NCI-H82 (cell line): Measurements from ENCODE around the gene BBS2.

Source experiments
- DNase-seq: peaks from one replicate; lab custom pipeline; 2025; lab: John Stamatoyannopoulos, UW

The BBS2 gene

GRCh38 chr16:56519459-56520250, at the start of gene BBS2:
BBS2 (minus strand) TSS chr16:56520024; CDS start chr16:56519862, 162 bp downstream.
- peak; percentile 85 for DNase-seq

DNA sequence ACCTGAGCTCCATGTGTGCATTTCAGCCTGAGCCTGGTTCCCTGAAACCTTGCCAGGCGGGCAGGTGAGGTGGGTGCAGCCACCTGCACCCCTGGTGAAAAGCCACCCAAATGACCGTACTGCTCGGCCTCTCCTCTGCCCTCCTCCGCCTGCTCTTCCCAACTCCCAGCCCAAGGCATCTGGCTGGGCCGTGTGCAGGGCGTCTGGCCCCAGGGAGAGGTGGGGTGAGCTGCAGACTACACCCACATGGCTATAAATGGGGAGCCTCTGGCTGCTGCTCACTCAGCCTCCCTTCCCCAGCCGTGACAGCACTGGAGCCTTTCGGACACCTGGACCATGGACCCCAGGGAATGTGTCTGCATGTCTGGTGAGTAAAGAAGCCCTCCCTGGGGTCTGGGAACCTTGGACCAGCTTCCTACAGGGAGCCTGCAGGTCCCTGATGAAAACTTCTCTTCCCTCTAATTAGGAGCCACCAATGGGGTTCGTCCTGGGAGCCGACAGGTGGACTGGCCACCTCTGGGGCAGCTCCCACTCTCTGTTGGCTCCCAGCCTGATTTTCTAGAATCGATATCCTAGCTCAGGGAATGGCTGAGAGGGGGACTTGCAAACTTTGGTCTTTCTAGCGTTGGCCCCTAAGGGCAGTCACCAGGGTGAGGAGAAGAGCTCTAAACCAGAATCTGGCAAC, 45.1 kb upstream of the BBS2 start, which contains the start of gene MT4:
MT4 (plus strand) TSS at position 281 of the 685 bp plus-strand sequence; CDS start at position 337, 56 bp downstream.
- no peak for DNase-seq

DNA sequence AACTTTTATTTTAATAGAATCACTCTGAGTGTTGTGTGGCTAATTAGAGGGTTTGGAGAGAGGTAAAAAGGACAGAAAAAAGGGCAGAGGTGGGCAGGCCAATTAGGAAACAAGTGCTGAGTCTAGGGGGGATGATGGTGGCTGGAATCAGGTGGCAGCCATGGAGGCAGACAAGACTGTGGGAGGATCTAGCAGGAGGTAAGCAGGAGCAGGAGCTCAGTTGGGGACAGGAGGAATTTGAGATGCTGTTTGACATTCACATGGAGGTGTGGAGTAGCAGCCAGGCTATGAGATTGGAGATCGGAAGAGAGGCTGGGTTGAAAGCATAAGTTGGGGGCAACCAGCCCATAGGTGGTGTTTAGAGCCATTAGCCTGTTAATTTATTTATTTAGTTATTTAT, 41.3 kb upstream of the BBS2 start:
- DNase-seq: no peak

- no peak for DNase-seq
These were observed 40.6 kb upstream of the BBS2 start for GRCh38 chr16:56560447-56560846.

- DNase-seq: no peak
These were observed 39.3 kb upstream of the BBS2 start for GRCh38 chr16:56559109-56559508.

GRCh38 chr16:56558024-56558747, 38.4 kb upstream of the BBS2 start:
- peak; percentile 8 for DNase-seq

DNA sequence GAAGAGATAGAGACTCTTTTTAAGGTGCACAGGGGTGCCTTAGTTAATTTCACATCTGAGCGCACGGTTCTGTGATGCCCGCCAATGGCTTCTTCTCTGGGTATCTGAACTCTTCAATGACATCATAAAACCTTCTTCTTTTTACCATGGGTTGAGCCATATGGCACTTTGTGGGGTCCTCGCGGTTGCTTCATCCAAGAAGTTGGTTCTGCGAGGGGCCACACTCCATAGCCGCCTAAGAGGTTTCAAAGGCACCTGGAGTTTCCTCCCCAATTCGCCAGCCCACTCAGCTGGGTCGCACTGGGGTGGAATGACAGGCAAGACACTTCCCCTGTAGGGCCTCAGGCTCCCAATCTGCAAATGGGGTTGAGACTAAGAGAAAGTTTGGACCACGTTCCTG, 34.6 kb upstream of the BBS2 start:
- DNase-seq: no peak

DNA sequence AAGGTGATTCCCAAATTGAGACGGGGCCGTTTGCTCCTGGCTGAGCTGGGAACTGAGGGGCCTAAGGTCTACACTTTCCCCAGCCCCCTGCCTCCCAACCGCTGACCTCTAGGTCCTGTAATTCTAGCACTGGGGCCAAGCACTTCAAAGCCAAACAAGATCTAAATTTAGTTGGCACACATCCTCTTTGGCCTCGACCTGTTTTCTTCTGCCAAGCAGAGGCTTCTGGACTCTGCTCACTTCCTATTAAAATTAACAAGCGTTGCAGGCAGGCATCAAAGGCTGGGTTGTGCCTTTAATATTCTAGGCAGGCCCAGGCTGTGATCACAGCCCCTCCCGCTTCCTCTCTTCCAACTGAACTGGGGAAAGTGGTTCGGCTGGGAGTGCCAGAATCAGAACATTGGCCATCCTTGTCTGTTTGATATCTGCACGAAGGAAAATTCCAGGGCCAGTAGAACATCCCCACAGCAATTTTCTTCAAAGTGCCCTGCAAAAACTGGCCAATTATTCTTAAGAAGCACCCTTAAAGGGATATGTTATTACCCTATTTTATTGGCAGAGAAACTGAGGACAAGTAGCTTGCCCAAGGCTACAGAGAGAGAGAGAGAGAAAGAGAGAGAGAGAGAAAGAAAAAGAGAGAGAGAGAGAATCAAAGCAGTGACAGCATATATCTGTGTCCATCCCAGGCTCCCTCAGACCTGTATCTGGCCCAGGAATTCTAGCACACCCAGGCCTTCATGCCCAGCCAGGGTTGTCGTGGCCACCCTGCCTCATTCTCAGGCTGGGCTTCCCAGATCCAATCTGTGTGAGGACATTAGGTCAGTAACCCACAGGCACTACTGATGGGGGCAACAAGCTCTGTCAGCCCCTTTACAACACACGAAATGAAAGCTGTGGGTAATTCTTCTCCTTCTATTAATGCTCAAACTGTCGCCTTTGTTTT, 32.2 kb upstream of the BBS2 start:
- no peak for DNase-seq

DNA sequence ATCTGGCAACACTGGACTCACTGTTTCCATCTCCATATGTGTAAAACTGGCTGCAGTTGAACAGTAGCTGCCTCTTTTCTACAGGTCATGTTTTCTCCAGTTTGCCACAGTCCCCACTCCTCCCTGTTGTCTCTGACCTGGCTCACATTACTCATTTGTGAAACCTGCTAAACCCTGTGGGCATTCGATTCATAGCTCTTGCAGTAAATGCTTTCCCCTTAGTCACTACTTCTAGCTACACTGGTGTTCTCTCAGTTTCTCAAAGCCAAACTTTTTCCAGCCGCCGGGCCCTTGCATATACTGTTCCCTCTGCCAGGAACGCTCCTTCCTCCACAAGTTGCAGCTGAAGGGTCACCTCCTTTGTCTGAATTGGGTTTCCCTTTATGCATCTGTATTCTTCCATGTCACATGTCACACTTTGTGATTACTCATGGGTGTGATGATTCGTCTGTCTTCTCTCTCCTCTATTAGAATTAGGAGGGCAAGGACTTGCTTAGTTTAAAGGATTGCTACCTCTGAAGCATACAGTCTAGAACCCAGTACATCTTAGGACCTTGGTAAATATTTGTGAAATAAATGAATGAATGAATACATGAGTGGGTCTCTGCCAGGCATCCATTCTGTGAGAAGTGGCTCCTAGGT, 30.0 kb upstream of the BBS2 start:
- no peak for DNase-seq

GRCh38 chr16:56549161-56549560, 29.3 kb upstream of the BBS2 start:
- DNase-seq: peak; percentile 2

DNA sequence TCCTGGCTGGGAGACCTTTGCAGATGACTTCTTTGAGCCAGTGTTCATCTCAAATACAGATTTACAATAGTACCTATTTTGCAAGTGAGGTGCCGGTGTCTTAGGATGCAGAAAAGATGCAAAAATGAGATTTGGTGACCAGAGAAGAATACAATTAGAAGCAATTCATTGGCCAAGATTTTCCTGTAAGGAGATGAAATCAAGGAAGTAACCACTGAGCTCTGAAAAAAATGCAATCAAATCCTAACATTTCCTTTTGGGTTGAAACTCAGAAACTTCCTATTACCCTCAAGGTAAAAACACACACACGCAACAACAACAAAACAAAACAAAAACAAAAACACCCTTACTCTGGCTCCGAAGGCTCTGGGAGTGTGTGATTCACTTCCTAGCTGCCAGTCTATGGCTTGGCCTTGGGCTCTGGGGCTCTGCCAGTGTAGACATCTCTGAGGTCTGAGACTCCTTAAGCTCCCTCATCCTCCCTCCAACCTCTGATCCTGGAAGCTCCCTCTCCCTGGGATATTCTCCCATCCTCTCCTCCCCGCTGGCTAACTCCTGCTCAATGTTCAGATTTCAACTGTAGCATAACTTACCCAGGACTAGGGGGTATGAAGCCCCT, 28.2 kb upstream of the BBS2 start:
- peak; percentile 1 for DNase-seq

- no peak for DNase-seq
These were observed 27.5 kb upstream of the BBS2 start for GRCh38 chr16:56547120-56547948.

GRCh38 chr16:56542039-56542438, 22.2 kb upstream of the BBS2 start:
- no peak for DNase-seq

DNA sequence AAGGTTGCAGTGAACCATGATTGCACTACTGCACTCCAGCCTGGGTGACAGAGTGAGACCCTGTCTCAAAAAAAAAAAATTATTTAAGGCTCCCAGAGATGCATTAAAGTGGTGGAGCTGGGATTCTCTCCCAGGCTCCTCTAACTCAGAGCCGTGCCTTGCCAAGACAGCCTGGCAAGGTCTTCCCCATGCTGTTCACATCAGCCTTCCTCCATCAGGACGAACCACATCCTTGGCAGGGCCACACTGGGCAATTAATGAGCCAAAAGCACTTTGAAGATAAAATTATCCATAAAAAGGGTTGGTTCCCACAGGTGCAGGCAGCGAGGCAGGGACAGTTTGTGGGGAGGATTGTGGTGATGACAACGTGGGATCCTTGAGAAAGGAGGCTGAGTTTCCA, 19.8 kb upstream of the BBS2 start:
- no peak for DNase-seq

DNA sequence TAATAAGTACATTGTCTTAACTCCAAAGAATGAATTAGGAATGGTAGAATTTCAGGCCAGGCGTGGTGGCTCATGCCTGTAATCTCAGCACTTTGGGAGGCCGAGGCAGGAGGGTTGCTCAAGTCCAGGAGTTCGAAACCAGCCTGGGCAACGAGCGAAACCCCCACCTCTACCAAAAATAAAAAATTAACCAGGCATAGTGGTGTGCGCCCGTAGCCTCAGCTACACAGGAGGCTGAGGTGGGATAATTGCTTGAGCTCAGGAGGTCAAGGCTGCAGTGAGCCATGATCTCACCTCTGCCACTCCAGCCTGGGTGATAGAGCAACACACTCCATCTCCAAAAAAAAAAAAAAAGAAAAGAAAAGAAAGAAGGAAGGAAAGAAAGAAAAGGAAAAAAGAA, 18.5 kb upstream of the BBS2 start:
- DNase-seq: no peak

DNA sequence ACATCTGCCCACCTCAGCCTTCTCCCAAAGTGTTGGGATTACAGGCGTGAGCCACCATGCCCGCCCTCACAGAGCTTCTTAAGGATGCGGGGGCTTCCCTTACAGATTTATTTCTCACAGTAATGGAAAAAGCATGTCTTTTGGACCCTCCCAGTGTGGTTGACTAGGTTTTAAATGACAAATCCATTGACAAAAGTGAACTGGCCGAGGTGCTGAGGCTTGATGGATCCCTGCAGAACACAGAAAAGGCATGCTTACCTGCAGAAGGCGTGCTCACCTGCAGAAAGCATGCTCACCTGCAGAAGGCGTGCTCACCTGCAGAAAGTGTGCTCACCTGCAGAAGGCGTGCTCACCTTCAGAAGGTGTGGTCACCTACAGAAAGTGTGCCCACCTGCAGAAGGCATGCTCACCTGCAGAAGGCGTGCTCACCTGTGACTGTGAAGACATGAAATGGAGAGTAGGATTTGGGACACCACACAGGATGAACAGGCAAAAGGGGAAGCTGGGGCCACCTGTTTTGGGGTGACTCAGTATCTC, 15.1 kb upstream of the BBS2 start:
- DNase-seq: no peak

- DNase-seq: peak; percentile 1
These were observed 12.9 kb upstream of the BBS2 start for GRCh38 chr16:56532714-56533113.

- no peak for DNase-seq
These were observed 11.0 kb upstream of the BBS2 start for GRCh38 chr16:56530872-56531271.

GRCh38 chr16:56525236-56525635, 5.4 kb upstream of the BBS2 start:
- no peak for DNase-seq

DNA sequence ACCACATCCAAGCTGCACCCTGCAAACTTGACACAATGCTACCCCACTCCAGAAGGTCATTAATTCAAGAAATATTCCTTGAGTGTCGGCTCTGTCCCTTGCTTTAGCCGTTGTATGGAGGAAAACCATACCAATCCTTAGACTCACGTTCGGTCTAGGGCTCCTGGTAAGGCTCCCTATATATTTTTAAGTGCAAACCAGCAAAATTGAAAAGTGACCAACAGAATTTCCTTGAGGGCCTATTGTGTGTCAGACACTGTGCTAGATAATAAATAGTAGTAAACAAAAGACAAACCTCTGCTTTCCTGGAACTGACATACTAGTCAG, 390 bp upstream of the BBS2 start:
- no peak for DNase-seq
